HepG2 (cell line): ENCODE data around the gene NYNRIN. TPM values are rescaled to one million over a fixed set of nuclear protein-coding genes. Genes with fewer than 3 reads are reported as not detected.

Experiments
- DBP ChIP-seq: sonication (generic); formaldehyde crosslinking; IDR thresholded peaks from 2 replicates; pipeline ENCODE4 v1.4.0; 2020; ENCODE audit warnings: missing genetic modification reagents; ENCODE audit errors: not compliant biosample characterization
- EED ChIP-seq: sonication (generic); formaldehyde crosslinking; IDR thresholded peaks from 2 replicates; pipeline ENCODE4 v1.5.0; 2020; ENCODE audit warnings: mild to moderate bottlenecking, missing genetic modification reagents
- GPBP1L1 ChIP-seq: sonication (generic); formaldehyde crosslinking; IDR thresholded peaks from 2 replicates; pipeline ENCODE4 v1.5.0; 2020; ENCODE audit warnings: mild to moderate bottlenecking, missing genetic modification reagents
- ISX ChIP-seq: sonication (generic); formaldehyde crosslinking; conservative IDR thresholded peaks from 2 replicates; pipeline ENCODE4 v1.5.0; 2020; ENCODE audit warnings: missing genetic modification reagents
- MBD4 ChIP-seq: IDR thresholded peaks from 2 replicates; pipeline ENCODE4 v1.6.1; 2012; ENCODE audit warnings: low read length, inconsistent platforms, borderline replicate concordance
- NFE2L2 ChIP-seq: fragments of 150-350 bp; IDR thresholded peaks from 2 replicates; pipeline ENCODE4 v1.6.1; 2014; ENCODE audit warnings: low read length
- NFKB2 ChIP-seq: sonication (generic); formaldehyde crosslinking; IDR thresholded peaks from 2 replicates; pipeline ENCODE4 v1.4.0; 2020; ENCODE audit warnings: missing genetic modification reagents, borderline replicate concordance
- PLRG1 ChIP-seq: fragments of 450-650 bp; conservative IDR thresholded peaks from 2 replicates; pipeline ENCODE4 v1.6.1; 2016
- RCOR2 ChIP-seq: IDR thresholded peaks from 2 replicates; pipeline ENCODE4 v1.6.1; 2016; ENCODE audit warnings: missing biosample characterization, missing genetic modification reagents
- SOX5 ChIP-seq: IDR thresholded peaks from 2 replicates; pipeline ENCODE4 v1.6.1; 2016; ENCODE audit warnings: borderline replicate concordance
- SRF ChIP-seq: IDR thresholded peaks from 2 replicates; pipeline ENCODE4 v1.6.1; 2011; ENCODE audit warnings: mild to moderate bottlenecking, low read depth, low read length, moderate library complexity
- TEAD3 ChIP-seq: optimal IDR thresholded peaks from 2 replicates; pipeline ENCODE3; 2016; ENCODE audit warnings: borderline replicate concordance
- TP53 ChIP-seq: sonication (generic); formaldehyde crosslinking; conservative IDR thresholded peaks from 2 replicates; pipeline ENCODE4 v1.4.0; 2020; ENCODE audit warnings: missing genetic modification reagents
- ZFP36L1 ChIP-seq: sonication (generic); formaldehyde crosslinking; IDR thresholded peaks from 2 replicates; pipeline ENCODE4 v1.8.0; 2022; ENCODE audit warnings: mild to moderate bottlenecking, missing genetic modification reagents, moderate library complexity
- ZMAT3 ChIP-seq: sonication (generic); formaldehyde crosslinking; conservative IDR thresholded peaks from 2 replicates; pipeline ENCODE4 v1.7.0; 2021; ENCODE audit warnings: missing genetic modification reagents
- ZNF180 ChIP-seq: sonication (generic); formaldehyde crosslinking; IDR thresholded peaks from 2 replicates; pipeline ENCODE4 v1.4.0; 2020; ENCODE audit warnings: low read depth, missing genetic modification reagents, borderline replicate concordance
- ZNF362 ChIP-seq: sonication (generic); formaldehyde crosslinking; IDR thresholded peaks from 2 replicates; pipeline ENCODE4 v1.4.0; 2020; ENCODE audit warnings: missing genetic modification reagents, mild to moderate bottlenecking, borderline replicate concordance
- ZNF720 ChIP-seq: sonication (generic); formaldehyde crosslinking; IDR thresholded peaks from 2 replicates; pipeline ENCODE4 v1.4.0; 2020; ENCODE audit warnings: missing genetic modification reagents
- ZNF747 ChIP-seq: sonication (generic); formaldehyde crosslinking; IDR thresholded peaks from 2 replicates; pipeline ENCODE4 v1.8.1; 2023; ENCODE audit warnings: missing genetic modification reagents, mild to moderate bottlenecking, borderline replicate concordance
- ZSCAN25 ChIP-seq: sonication (generic); formaldehyde crosslinking; IDR thresholded peaks from 2 replicates; pipeline ENCODE4 v1.8.0; 2022; ENCODE audit warnings: mild to moderate bottlenecking, missing genetic modification reagents
- polyA plus RNA-seq, 8 experiments: library from polyadenylated mRNA; depleted of rRNA in 3 of 8; stranded (reverse) in 7 of 8; unstranded in 1 of 8; fragments of >200 nt; fragmentation: Illumina TruSeq in 4 of 8; extraction: Trizol in 4 of 8; gene quantifications; 2 replicates each; pipeline versions ENCODE4 v1.2.1 to v1.2.3, GENCODE V29; 2011 to 2016; ENCODE audit warnings: low read depth in 4 of 8, missing spikeins in 1 of 8, mixed read lengths in 1 of 8; ENCODE audit not compliant: insufficient read depth in 1 of 8
- total RNA-seq, 5 experiments: library from RNA; depleted of rRNA; stranded (reverse); fragments of >200 nt; fragmentation: Illumina TruSeq; extraction: Trizol; gene quantifications; 2 replicates each; pipeline ENCODE4 v1.2.3, GENCODE V29; 2016; ENCODE audit warnings: low read depth in 1 of 5
- TF ChIP-seq, protein P1 (sequence below): sonication (generic); formaldehyde crosslinking; IDR thresholded peaks from 2 replicates; pipeline ENCODE4 v1.8.1; 2023; ENCODE audit warnings: mild to moderate bottlenecking, missing genetic modification reagents, borderline replicate concordance
- TF ChIP-seq, protein P2 (sequence below): sonication (generic); formaldehyde crosslinking; IDR thresholded peaks from 2 replicates; pipeline ENCODE4 v1.4.0; 2020; ENCODE audit warnings: missing genetic modification reagents
- TF ChIP-seq, protein P3 (sequence below): IDR thresholded peaks from 2 replicates; pipeline ENCODE4 v1.6.1; 2016; ENCODE audit warnings: low read depth

NYNRIN gene
- total and polyA plus RNA-seq, 2 of the 13 experiments (the other 11 are each of a cell fraction or from before 2014, with no cell fraction given) = 0.63 to 1.1 TPM

DNA sequence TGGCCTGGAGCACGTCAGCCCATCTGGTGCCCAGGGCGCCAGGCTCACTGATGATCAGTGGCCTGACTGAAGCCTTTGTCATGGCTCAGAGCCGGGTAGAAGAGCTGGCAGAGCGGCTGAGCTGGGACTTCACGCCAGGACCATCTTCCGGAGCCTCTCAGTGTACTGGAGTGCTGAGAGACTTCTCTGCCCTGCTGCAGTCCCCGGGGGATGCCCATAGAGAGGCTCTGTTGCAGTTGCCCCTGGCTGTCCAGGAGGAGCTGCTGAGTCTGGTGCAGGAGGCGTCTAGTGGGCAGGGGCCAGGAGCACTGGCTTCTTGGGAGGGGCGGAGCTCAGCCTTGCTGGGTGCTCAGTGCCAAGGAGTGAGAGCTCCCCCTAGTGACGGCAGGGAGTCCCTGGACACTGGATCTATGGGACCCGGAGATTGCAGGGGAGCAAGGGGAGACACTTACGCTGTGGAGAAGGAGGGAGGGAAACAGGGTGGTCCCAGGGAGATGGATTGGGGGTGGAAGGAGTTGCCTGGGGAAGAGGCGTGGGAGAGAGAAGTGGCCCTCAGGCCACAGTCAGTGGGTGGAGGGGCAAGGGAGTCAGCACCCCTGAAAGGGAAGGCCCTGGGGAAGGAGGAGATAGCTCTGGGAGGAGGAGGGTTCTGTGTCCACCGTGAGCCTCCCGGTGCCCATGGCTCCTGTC is 32.9 kb downstream of the NYNRIN start (continued):
- no peak for TF ChIP-seq TP53 (CRISPR knock-in tag)
- TF ChIP-seq MBD4 = no peak
- TF ChIP-seq, protein P1, sequence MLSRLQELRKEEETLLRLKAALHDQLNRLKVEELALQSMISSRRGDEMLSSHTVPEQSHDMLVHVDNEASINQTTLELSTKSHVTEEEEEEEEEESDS (CRISPR knock-in tag) = no peak
- peak; percentile 57; the same call in 1 of the 2 replicates for TF ChIP-seq SOX5 (CRISPR knock-in tag)
- TF ChIP-seq DBP = no peak
- TF ChIP-seq ZFP36L1 = no peak
- TF ChIP-seq, protein P2, sequence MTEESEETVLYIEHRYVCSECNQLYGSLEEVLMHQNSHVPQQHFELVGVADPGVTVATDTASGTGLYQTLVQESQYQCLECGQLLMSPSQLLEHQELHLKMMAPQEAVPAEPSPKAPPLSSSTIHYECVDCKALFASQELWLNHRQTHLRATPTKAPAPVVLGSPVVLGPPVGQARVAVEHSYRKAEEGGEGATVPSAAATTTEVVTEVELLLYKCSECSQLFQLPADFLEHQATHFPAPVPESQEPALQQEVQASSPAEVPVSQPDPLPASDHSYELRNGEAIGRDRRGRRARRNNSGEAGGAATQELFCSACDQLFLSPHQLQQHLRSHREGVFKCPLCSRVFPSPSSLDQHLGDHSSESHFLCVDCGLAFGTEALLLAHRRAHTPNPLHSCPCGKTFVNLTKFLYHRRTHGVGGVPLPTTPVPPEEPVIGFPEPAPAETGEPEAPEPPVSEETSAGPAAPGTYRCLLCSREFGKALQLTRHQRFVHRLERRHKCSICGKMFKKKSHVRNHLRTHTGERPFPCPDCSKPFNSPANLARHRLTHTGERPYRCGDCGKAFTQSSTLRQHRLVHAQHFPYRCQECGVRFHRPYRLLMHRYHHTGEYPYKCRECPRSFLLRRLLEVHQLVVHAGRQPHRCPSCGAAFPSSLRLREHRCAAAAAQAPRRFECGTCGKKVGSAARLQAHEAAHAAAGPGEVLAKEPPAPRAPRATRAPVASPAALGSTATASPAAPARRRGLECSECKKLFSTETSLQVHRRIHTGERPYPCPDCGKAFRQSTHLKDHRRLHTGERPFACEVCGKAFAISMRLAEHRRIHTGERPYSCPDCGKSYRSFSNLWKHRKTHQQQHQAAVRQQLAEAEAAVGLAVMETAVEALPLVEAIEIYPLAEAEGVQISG (CRISPR knock-in tag) = peak; percentile 81
- TF ChIP-seq NFKB2 = no peak; the same call in 1 of the 2 replicates
- TF ChIP-seq RCOR2 (CRISPR knock-in tag) = peak; percentile 48; the same call in 1 of the 2 replicates
- no peak for TF ChIP-seq GPBP1L1 (CRISPR knock-in tag)
- TF ChIP-seq ZNF747 (CRISPR knock-in tag) = 0 out of 2 replicates have a peak, but pooled peaks have one; percentile 11
- no peak for TF ChIP-seq ZNF720
- TF ChIP-seq SRF = peak; percentile 25; the same call in 1 of the 2 replicates
- TF ChIP-seq ISX (CRISPR knock-in tag) = no peak
- TF ChIP-seq ZMAT3 = no peak; the same call in none of the 2 replicates
- no peak for TF ChIP-seq TEAD3 (CRISPR knock-in tag)
- TF ChIP-seq NFE2L2 = peak; percentile 10; the same call in 1 of the 2 replicates
- TF ChIP-seq, protein P3, sequence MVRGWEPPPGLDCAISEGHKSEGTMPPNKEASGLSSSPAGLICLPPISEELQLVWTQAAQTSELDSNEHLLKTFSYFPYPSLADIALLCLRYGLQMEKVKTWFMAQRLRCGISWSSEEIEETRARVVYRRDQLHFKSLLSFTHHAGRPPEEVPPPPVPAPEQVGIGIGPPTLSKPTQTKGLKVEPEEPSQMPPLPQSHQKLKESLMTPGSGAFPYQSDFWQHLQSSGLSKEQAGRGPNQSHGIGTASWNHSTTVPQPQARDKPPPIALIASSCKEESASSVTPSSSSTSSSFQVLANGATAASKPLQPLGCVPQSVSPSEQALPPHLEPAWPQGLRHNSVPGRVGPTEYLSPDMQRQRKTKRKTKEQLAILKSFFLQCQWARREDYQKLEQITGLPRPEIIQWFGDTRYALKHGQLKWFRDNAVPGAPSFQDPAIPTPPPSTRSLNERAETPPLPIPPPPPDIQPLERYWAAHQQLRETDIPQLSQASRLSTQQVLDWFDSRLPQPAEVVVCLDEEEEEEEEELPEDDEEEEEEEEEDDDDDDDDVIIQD (CRISPR knock-in tag) = peak; percentile 73; the same call in 1 of the 2 replicates
- no peak for TF ChIP-seq PLRG1
- TF ChIP-seq ZNF180 = no peak
- TF ChIP-seq EED (CRISPR knock-in tag) = no peak
- peak; percentile 62; the same call in 1 of the 2 replicates for TF ChIP-seq ZNF362 (CRISPR knock-in tag)
- peak; percentile 67; the same call in 1 of the 2 replicates for TF ChIP-seq ZSCAN25 (CRISPR knock-in tag)
